HG03378 (cell line): ENCODE measurements around the gene SLC7A6.
"Not testable (repeated sequence)": the region's sequence is repeated elsewhere in the genome, so short reads cannot be mapped to it uniquely, and the experiment has no call there.

Experiments
- ATAC-seq: cut with Tn5 transposase; IDR thresholded peaks from one replicate; pipeline ENCODE4 v1.9.1; 2021; ENCODE audit warnings: mild to moderate bottlenecking, moderate library complexity; ENCODE audit not compliant: unreplicated experiment

The SLC7A6 gene

GRCh38 chr16:68279726-68280558 lies 15.6 kb downstream of the SLC7A6 start:
- ATAC-seq: no peak

GRCh38 chr16:68281368-68282063 lies 17.2 kb downstream of the SLC7A6 start:
- ATAC-seq: no peak

DNA sequence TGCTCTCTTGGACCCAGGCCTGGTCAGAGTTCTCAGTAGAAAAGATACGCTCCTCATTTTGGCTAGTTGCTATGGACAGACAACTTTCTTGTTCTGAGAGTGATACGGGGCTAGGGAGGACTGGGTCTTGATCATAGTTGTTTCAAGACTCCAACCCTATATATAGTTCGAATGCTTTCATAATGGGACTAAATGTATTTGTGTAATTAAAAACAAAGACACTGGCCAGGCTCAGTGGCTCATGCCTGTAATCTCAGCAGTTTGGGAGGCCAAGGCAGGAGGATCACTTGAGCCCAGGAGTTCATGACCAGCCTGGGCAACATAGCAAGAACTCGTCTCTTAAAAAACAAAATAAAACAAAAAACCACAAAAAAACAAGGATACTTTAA lies 17.7 kb downstream of the SLC7A6 start:
- ATAC-seq: no peak

- ATAC-seq: no peak
These were observed 19.0 kb downstream of the SLC7A6 start for GRCh38 chr16:68283346-68283745.

GRCh38 chr16:68283801-68284598 lies 19.7 kb downstream of the SLC7A6 start:
- peak; percentile 39 for ATAC-seq

GRCh38 chr16:68284847-68285246 lies 20.5 kb downstream of the SLC7A6 start:
- peak; percentile 39 for ATAC-seq

DNA sequence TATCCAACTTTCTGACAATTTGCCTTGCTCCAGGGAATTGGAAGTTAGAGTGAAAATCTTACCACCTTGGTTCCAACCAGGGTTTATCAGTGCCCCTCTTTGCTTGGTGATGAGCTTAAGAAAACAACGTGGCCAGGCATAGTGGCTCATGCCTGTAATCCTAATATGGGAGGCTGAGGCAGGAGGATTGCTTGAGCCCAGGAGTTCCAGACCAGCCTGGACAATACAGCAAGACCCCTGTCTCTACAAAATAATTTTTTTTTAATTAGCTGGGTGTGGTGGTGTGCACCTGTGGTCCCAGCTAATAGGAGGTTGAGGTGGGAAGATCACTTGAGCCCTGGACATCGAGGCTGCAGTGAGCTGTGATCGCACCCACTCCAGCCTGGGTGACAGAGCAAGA lies 21.4 kb downstream of the SLC7A6 start:
- ATAC-seq: no peak

DNA sequence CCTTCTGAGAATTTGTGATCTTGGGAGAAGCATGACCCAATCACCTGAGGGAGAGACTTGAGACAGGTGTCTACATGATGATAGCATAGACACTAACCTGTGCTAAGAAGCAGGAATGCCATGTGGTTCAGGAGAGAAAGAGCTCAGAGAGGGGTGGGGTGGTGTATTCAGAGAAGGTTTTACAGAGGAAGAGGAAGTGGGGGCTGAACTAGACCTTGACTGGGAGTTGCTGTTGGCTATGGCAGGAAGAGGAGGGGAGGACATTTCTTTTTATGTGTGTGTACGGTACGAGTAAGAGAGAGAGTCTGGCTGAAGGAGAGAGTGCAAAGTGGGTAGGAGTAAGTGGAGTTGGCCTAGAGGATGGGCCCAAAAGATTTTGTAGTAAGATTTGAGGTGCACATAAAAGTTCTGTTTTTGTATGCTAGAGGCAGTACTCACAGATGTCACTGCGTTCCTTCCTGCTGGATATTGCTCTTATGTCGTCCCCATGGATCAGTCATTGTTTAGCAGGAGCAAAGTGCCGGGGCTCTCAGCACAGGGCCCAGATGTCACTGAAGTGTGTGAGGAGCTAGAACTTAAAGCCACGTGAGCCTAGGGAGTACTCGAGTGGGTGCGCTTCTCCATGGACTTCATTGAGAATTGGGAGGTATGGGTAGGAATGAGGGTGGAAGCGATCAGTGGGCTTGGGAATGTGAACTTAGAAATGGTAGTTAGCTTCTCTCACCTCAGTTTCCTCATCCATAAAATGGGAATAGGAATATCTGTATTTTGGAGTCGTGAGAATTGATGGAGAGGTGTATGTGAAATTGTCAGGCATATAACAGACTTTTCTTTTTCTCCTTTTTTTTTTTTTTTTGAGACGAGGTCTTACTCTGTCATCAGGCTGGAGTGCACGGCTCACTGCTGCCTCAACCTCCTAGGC lies 22.1 kb downstream of the SLC7A6 start:
- no peak for ATAC-seq

DNA sequence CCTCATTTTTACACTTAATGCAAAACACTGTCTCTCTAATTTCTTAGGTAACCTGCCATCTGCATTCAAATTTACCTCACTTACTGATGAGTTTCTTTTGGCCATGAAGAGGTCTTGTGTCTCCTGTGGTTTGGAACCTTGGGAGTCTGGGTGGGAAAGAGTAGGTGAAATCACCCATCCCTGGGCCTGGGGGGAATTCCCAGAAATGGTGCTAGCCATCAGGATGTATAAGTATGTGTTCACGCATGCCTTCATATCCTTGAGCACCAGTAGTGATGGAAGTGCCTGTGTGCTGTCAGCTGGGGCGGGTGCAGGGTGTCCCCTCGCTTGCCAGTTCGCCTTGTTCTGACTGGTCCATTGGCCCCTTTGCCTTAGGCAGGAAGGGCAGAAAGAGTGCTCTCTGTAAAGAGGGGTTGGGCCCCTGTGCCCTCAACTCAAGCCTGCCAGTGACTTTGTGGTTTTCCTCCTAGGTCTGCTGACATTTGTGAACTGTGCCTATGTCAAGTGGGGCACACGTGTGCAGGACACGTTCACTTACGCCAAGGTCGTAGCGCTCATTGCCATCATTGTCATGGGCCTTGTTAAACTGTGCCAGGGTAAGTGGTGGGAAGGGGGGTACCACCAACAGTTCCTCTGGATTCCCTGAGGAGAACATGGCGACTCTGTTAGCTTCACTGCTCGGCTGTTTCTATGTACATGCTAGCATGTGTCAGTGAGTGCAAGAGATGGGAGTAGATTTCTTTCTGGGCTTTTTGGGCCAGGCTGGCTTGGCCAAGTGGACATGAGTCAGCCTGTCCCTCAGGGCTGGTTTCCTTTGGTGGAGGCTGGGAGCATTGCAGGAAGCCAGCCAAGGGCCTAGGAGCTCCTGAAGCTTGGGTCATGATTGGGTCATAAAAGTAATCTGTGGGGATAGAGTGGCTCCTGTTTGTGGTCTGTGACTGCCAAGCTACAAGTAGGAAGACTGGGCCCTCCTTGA lies 23.2 kb downstream of the SLC7A6 start:
- ATAC-seq: no peak

- ATAC-seq: no peak
These were observed 23.9 kb downstream of the SLC7A6 start for GRCh38 chr16:68288252-68288650.

- not testable (repeated sequence) for ATAC-seq
These were observed 24.5 kb downstream of the SLC7A6 start for GRCh38 chr16:68288796-68289195.

GRCh38 chr16:68289202-68289601 lies 24.9 kb downstream of the SLC7A6 start:
- peak; percentile 1 for ATAC-seq

DNA sequence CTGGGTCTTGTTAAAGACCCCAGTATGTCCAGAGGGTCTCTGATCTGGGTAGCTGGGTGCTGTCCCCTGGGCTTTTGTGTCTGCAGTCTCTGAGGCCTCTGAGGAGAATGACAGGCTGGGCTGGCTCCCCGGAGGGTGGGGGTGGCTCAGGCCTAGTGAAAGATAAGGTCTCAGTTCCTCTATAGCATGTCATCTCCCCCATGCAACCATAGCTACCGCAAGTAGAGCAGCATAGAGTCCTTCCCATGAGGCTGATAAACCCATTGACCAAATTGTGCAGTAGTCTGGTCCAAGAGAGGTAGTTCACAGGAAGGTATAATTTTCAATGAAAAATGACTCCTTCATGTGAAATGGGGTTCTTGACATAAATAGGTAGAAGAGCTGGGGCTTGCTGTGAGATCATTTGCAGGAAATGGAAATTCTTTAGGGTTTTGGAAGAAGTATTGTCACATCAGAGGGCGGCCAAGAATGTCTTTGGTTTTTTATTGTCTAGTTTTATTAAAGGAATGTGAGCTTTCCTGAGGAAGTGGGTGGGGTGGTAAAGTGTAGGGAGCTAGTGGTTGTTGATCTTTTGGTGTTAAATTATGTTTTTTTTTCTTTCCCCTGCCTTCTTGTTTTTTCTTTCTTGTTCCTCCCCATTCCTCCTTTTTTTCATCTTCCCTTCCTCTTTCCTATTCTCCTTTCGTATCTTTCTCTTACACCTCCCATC lies 25.4 kb downstream of the SLC7A6 start:
- peak; percentile 71 for ATAC-seq

DNA sequence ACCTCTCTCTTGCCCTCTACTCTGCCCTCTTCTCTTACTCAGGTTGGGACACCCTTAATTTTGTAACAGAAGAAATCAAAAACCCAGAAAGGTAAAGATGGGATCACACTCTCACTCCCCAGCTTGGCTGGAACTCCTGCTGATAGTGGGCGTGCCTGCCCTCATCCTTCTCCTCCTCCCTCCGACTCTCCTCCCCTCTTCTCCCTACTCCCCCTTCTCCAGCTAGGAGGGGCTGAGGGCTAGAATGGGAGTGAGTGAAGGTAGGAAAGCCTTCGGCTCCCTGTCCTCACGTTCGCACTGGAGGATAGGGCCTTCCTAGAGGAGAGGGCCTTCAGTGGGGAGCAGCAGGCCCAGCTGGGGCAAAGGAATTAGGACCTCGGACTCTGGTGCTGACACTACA lies 26.1 kb downstream of the SLC7A6 start:
- no peak for ATAC-seq

DNA sequence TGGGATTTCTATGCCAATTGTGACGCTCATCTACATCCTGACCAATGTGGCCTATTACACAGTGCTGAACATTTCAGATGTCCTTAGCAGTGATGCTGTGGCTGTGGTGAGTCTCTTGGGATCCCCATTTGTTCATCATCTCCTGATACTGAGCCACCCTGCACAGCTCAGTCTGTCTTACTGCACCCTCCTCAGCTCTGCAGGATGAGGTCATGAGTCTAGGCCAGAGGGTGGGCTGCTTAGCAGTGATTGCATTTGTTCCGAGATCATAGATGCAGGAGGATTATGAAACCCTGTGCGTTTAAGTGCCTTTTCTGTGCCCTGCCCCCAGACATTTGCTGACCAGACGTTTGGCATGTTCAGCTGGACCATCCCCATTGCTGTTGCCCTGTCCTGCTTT lies 26.9 kb downstream of the SLC7A6 start:
- ATAC-seq: no peak

GRCh38 chr16:68292425-68292824 lies 28.1 kb downstream of the SLC7A6 start:
- no peak for ATAC-seq

DNA sequence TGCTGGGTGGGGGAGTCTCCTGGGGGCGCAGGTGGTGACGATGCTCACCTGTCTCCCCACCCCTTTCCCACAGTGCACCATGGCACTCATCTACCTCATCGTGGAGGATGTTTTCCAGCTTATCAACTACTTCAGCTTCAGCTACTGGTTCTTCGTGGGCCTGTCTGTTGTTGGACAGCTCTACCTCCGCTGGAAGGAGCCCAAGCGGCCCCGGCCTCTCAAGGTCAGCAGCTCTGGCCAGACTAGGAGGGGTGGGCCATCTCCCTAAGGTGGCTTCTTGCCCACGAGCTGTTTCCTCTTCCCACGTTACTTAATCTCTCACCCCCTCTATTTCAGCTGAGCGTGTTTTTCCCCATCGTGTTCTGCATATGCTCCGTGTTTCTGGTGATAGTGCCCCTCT lies 32.0 kb downstream of the SLC7A6 start:
- ATAC-seq: no peak

DNA sequence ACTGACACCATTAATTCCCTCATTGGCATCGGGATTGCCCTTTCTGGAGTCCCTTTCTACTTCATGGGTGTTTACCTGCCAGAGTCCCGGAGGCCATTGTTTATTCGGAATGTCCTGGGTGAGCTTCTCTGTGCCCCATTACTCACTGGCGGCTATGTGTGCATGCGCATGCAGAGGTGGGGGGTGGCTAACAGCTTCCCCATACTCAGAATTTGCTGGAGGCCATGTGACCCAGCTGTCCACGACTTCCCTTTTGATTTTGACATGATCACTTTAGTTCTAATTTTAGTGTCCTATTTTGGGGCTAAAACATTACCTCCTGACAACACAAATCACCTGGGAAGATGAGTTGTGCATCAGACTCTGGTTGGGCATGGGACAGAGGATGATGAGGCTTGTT lies 32.4 kb downstream of the SLC7A6 start:
- no peak for ATAC-seq

DNA sequence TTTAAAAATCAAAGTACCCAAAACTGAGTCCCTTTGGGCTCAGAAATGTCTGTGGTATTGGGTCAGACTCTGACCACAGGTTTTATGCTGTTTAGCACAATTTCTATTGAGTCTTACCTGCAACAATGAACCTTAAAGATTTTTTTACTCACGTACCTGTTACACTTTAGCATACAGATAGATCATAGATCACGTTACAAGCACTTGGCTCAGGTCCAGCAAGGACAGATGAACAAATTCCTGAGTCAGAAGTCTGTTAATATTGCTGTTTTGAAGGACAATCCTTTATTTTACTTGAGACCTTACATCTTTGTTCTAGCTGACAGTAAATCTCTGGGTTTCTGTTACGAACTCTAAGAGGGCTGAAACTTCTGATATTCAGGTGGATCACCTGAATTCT lies 33.6 kb downstream of the SLC7A6 start:
- no peak for ATAC-seq
